Ascending aorta (tissue), 2 donors: ENCODE data around the gene CSNK1E. TPM values are rescaled to one million over a fixed set of nuclear protein-coding genes. Genes with fewer than 3 reads are reported as not detected.

Source experiments
- DNase-seq, 2 donors: peaks; one replicate each; pipeline ENCODE4 v3.0.0-alpha.2; 2019; ENCODE audit warnings: low spot score in 2 of 2
- H3K27ac ChIP-seq, 2 donors: fragments of 200-600 bp; sonication (generic); one replicate each; pipeline ENCODE4 v1.5.1; 2016 to 2017; ENCODE audit warnings: mild to moderate bottlenecking in 1 of 2
- H3K27me3 ChIP-seq: fragments of 200-600 bp; sonication (generic); one replicate; pipeline ENCODE4 v1.5.1; 2017
- H3K36me3 ChIP-seq, 2 donors: fragments of 200-600 bp; sonication (generic); one replicate each; pipeline ENCODE4 v1.5.1; 2016
- H3K4me1 ChIP-seq, 2 donors: fragments of 200-600 bp; sonication (generic); one replicate each; pipeline ENCODE4 v1.5.1; 2016 to 2017; ENCODE audit warnings: mild to moderate bottlenecking in 1 of 2
- H3K4me3 ChIP-seq, 2 donors: fragments of 200-600 bp; sonication (generic); one replicate each; pipeline ENCODE4 v1.5.1; 2016 to 2017; ENCODE audit warnings: mild to moderate bottlenecking in 1 of 2
- H3K9me3 ChIP-seq, 2 donors: fragments of 200-600 bp; sonication (generic); one replicate each; pipeline ENCODE4 v1.5.1; 2016
- CTCF ChIP-seq, 3 experiments: fragments of 200-600 bp in 2 of 3; fragments of 450-650 bp in 1 of 3; sonication (generic) in 2 of 3; IDR thresholded peaks; one replicate each; pipeline ENCODE4 v1.5.1; 2016 to 2019; ENCODE audit warnings: antibody characterized with exemption in 3 of 3, mild to moderate bottlenecking in 1 of 3, moderate library complexity in 1 of 3
- intact Hi-C: fragments of 100-400 bp; cut with DNase I; formaldehyde crosslinking; loops from one replicate; pipeline ENCODE4 v1.15.1; 2023
- total RNA-seq: library from RNA; depleted of rRNA; stranded (reverse); fragments of >200 nt; gene quantifications from one replicate; pipeline ENCODE4 v1.1.0, GENCODE V29; 2016

CSNK1E gene
- total RNA-seq, 1 donor from 2014 or later, result 185 TPM

DNA sequence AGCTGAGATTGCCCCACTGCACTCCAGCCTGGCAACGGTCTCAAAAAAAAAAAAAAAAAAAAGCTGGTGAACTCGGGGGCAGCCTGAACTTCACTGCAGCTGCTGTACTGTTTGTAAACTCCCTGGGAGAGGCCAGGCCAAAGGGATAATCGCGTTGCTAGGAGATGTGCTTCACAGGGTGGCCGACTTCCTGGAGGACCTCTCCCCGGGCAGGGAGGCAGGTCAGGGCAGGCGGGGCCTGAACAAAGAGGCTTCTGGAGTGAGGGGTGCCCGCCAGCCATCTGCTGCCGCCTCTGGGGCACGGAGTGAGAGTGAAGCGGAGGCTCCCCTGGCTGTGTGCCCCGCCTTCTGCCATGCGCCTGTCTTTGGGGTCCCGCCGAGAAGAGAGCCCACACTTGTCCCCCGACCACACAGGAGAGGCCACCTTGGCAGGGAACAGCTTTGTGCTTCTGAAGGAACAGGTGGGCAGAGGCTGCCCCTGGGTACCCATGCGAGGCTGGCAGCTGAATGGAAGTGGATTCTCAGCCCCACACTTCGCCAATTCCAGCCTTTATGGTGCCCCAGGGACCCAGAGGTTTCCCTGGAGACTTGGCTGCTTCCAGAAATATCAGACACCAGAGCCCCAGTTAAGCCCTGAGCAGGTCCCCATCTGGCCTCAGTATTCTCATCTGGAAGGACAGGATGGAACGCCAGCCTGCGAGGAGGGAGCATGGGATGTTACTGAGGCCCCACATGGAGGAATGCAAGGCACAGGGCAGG, 74.0 kb downstream of the CSNK1E start:
- Histone ChIP-seq H3K27me3 (no peaks in the 10 kb centered on the region), H3K4me1 (peaks cover 26 to 55% of the 10 kb centered on the region in 2 donors), H3K9me3 (no peaks in the 10 kb centered on the region), H3K36me3 (peaks cover 29 to 40% of the 10 kb centered on the region in 2 donors), H3K4me3 (no peak overlapping the region), H3K27ac (peak overlapping the region; percentile 56 to 77)
- no peak for DNase-seq
- no peak for TF ChIP-seq CTCF (IDR thresholded peaks at IDR 0.05)
- intact Hi-C loops, result no loop called here

DNA sequence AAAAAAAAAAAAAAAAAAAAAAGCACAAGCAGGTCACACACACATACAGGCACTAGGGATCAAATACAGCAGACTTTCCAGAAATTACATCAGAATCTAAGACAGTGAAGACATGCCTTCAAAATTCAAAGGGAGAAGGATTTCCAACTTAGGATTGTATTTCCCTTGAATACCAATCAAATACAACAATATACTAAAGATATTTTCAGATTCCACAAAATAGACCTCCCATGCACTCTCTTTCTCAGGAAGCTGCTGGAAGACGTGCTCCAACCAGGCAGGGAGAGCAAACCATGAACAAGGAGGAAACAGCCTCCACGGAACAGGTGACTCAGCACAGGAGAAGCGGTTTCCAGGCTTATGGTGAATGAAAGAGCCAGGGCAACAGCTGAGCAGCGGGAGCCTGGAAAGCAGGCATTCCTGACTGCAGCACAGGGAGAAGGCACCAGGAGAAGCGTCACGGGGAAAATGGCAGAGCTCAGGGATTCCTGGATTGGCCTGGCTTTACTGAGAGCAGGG, 76.4 kb downstream of the CSNK1E start:
- intact Hi-C loops, result no loop called here
- TF ChIP-seq CTCF (IDR thresholded peaks at IDR 0.05), result no peak
- peaks cover 10 to 38% of the 10 kb centered on the region in 2 donors for H3K4me1 ChIP-seq

More for the DNA sequence above, 76.4 kb downstream of the CSNK1E start:
- peaks cover 32 to 47% of the 10 kb centered on the region in 2 donors for H3K36me3 ChIP-seq
- no peaks in the 10 kb centered on the region for H3K9me3 ChIP-seq
- H3K27me3 ChIP-seq, result no peaks in the 10 kb centered on the region
- peak overlapping the region; percentile 57 to 81 for H3K27ac ChIP-seq
- DNase-seq, result no peak
- H3K4me3 ChIP-seq, result no peak overlapping the region

Other genes starting within 250 kb of the CSNK1E start
- gene SLC16A8, start 233.2 kb downstream of the CSNK1E start, total RNA-seq, result not detected
- not detected for gene BAIAP2L2, start 206.7 kb downstream of the CSNK1E start, total RNA-seq
- gene PLA2G6, start 135.6 kb downstream of the CSNK1E start, total RNA-seq, result 79.5 TPM
- gene MAFF, start 115.4 kb downstream of the CSNK1E start, total RNA-seq, result 183 TPM
- gene TMEM184B, start 44.4 kb downstream of the CSNK1E start, total RNA-seq, result 118 TPM
- not detected for gene KCNJ4, start 137.8 kb upstream of the CSNK1E start, total RNA-seq
- 11.8 TPM for gene KDELR3, start 150.7 kb upstream of the CSNK1E start, total RNA-seq
- gene DDX17, start 188.9 kb upstream of the CSNK1E start, total RNA-seq, result 837 TPM